Mononuclear cell (primary cell): ENCODE data around the gene EIF4A3. TPM values are rescaled to one million over a fixed set of nuclear protein-coding genes. Genes with fewer than 3 reads are reported as not detected.

ENCODE experiments used
- H3K27me3 ChIP-seq: 2 replicates; pipeline ENCODE4 v1.6.0; 2011; ENCODE audit warnings: low read length, control low read depth; ENCODE audit not compliant: insufficient read depth
- H3K4me1 ChIP-seq: 2 replicates; pipeline ENCODE4 v1.5.1; 2011; ENCODE audit warnings: mild to moderate bottlenecking, low read length, control low read depth; ENCODE audit not compliant: insufficient read depth
- H3K4me3 ChIP-seq: 2 replicates; pipeline ENCODE4 v1.5.1; 2011; ENCODE audit warnings: mild to moderate bottlenecking, low read length, moderate library complexity
- H3K9me3 ChIP-seq: 2 replicates; pipeline ENCODE4 v1.5.1; 2011; ENCODE audit warnings: low read depth, mild to moderate bottlenecking, control low read depth, low read length
- total RNA-seq: library from RNA; depleted of rRNA; stranded (reverse); fragments of >200 nt; gene quantifications from one replicate; pipeline ENCODE4 v1.2.3, GENCODE V29; 2012

The EIF4A3 gene
- total RNA-seq, 1 donor: 40.1 TPM

DNA sequence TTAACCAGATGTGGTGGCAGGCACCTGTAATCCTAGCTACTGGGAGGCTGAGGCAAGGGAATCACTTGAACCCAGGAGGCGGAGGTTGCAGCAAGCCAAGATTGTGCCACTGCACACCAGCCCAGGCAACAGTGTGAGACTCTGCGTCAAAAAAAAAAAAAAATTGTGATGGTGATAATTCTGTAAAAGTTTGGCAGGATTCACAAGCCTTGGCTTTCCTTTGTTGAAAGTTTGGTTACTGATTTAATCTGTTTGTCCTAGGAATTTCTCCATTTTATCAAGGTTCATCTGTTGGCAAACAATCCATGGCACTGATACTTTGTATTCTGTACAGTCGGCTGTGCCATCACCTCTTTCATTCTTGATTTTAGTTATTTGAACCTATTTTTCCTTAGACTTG lies 15.9 kb downstream of the EIF4A3 start:
- H3K9me3 ChIP-seq: no peaks in the 10 kb centered on the region
- no peaks in the 10 kb centered on the region for H3K27me3 ChIP-seq
- H3K4me1 ChIP-seq: no peaks in the 10 kb centered on the region
- no peak overlapping the region for H3K4me3 ChIP-seq

DNA sequence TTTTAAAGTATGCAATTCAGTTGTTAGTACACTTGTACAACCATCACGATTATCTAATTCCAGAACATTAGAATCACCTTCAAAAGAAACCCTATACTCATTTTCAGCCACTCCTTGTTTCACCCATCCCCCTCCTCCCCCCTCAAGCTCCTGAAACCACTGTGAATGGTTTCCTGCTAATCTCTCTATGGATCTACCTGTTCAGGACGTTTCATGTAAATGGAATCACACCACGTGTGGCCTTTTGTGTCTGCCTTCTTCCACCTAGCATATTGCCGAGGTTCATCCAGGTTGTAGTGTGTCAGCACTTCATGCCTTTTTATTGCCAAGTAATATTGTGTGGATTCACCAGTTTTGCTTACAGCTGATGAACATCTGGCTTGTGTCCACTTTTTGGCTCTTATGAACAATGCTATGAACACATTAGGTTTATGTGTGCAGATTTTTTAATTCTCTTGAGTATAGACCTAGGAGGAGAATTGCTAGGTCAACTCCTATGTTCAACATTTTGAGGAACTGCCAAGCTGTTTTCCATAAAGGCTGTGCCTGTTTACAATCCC lies 17.8 kb downstream of the EIF4A3 start:
- no peaks in the 10 kb centered on the region for H3K9me3 ChIP-seq
- no peak overlapping the region for H3K4me3 ChIP-seq
- H3K4me1 ChIP-seq: no peaks in the 10 kb centered on the region
- no peaks in the 10 kb centered on the region for H3K27me3 ChIP-seq

DNA sequence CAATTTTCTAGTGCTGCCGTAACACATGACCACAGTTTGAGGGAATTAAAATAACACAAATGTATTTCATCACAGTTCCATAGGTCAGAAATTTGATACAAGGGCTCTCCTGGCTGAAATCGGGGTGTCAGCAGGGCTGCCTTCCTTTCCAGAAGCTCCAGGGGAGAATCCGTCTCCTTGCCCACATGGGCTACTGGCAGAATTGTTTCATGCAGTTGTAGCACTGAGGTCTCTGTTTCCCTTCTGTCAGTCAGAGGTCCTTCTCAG lies 20.5 kb downstream of the EIF4A3 start:
- Histone ChIP-seq H3K9me3 (no peaks in the 10 kb centered on the region), H3K27me3 (no peaks in the 10 kb centered on the region), H3K4me3 (no peak overlapping the region), H3K4me1 (no peaks in the 10 kb centered on the region)

DNA sequence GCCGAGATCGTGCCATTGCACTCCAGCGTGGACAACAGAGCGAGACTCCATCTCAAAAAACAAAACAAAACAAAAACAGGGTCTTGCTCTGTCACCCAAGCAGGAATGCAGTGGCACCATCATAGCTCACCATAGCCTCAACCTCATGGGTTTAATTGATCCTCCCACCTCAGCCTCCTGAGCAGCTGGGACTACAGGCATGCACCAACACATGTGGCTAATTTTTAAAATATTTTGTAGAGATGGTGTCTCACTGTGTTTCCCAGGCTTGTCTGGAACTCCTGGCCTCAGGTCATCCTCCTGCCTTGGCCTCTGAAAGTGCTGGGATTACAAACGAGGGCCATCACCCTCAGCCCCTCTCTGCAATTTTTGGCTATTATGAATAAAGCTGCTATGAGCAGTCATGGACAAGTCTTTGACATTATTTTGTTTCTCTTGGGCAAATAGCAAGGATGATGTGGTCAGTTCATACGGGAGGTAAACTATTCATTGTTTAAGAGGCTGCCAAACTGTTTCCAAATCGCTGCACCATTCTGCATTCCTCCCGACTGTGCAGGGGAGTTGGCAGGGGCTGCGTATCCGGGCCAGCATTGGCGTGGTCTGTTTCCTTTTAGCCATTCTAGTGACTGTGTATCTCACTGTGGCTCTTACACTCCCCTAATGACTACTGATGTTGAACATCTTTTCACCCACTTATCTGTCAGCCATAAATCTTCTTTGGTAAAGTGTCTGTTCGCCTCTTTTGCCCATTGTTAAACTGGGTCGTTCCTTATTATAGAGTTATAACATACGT lies 21.1 kb downstream of the EIF4A3 start:
- Histone ChIP-seq H3K9me3 (no peaks in the 10 kb centered on the region), H3K4me1 (no peaks in the 10 kb centered on the region), H3K4me3 (no peak overlapping the region), H3K27me3 (no peaks in the 10 kb centered on the region)

DNA sequence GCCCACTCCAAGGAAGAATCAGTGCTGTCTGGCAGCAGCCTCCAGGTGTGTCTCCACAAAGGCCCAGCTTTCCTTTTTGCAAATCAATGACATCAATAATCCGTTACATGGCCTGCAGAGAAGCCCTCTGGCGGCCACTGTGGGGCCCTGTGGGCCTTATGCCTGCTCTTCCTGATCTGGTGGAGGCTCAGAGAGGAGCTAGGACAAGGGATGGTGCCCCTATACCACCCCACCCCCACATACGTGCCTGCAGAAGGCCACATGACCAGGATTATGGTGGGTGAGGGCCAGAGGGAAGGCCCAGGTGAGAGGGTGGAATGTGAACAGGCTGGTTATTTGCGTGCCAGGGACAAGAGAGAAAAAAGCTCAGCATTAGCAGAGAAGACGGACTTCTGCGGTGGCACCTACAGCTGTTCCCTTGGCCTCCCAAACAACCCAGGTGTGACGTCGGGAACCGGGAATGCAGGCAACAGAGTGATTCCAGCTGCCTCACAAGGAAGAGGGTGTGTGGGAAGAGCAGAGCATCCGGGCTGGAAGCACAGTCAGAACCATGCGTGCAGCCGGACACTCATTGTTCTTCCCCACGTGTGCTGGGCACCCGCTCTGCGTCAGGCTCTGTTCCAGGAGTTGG lies 22.5 kb downstream of the EIF4A3 start:
- no peaks in the 10 kb centered on the region for H3K27me3 ChIP-seq
- no peaks in the 10 kb centered on the region for H3K4me1 ChIP-seq
- H3K9me3 ChIP-seq: no peaks in the 10 kb centered on the region
- H3K4me3 ChIP-seq: no peak overlapping the region

DNA sequence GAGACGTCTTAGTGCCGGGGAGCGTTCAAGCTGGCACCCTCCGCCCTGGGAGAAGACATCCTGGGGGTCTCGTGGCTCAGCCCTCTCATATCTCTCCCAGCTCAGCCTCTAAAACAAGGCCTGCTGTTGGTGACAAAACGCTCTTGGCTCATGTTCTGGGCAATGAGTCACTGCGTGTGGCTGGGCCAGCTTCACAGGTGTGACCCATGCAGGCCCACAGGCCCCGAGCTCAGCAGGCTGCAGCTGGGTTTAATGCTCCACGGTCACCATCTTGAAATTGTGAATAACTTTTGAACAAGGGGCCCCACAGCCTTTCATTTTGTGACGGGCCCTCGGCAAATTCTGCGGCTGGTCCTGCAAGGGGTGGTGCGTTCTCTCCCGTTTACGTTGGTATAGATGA lies 23.1 kb downstream of the EIF4A3 start:
- H3K4me3 ChIP-seq: no peak overlapping the region
- H3K4me1 ChIP-seq: no peaks in the 10 kb centered on the region
- H3K27me3 ChIP-seq: no peaks in the 10 kb centered on the region
- H3K9me3 ChIP-seq: no peaks in the 10 kb centered on the region

DNA sequence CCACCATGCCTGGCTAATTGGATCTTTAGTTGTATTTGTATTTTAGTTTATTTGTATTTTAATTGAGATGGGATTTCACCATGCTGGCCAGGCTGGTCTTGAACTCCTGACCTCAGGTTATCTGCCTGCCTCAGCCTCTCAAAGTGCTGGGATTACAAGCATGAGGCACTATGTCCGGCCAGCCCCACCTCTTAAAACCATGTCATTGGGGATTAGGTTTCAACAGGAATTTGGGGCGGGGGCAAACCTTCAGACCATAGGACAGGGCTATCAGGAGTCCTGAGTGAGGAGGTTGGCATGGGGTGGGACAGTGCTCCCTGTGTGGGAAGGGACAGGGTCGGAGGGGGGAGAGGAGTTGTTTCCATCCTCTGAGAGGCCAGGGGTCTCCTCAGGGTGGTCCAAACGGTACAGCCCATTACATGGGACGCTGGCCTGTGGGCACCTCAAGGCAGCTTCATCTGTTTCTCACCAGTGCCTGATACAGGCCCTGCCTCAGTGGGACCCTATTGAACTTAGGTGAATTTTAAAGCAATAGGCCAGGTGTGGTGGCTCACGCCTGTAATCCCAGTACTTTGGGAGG lies 23.9 kb downstream of the EIF4A3 start:
- no peaks in the 10 kb centered on the region for H3K4me1 ChIP-seq

DNA sequence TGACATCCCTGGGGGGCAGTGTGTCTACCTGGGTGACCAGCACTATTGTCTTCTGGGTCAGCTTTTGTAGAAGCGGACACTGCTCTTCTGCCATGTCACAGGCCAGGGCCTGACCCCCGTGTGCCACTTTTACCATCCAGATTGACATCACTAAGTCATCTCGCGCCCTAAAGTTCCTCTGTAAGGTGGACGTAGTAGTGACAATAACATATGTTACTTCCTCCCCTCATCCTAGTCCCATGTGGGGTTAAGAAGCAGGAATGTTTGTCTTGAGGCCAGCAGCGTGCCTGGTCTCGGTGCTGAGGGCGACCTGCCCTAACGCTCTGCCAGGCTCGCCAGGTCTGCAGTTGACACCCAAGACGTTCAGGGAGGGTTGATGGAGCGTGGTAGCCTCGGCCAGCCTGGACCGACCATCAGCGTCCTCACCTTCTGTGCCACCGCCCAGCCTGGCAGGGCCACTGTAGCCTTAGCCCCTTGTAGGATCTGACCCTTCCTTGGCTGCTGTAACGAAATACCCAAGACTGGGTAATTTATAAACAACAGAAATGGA lies 24.8 kb downstream of the EIF4A3 start:
- no peak overlapping the region for H3K4me3 ChIP-seq
- H3K4me1 ChIP-seq: no peaks in the 10 kb centered on the region
- no peaks in the 10 kb centered on the region for H3K27me3 ChIP-seq
- H3K9me3 ChIP-seq: no peaks in the 10 kb centered on the region

More for the DNA sequence above, 23.9 kb downstream of the EIF4A3 start:
- no peaks in the 10 kb centered on the region for H3K27me3 ChIP-seq
- no peaks in the 10 kb centered on the region for H3K9me3 ChIP-seq
- no peak overlapping the region for H3K4me3 ChIP-seq

DNA sequence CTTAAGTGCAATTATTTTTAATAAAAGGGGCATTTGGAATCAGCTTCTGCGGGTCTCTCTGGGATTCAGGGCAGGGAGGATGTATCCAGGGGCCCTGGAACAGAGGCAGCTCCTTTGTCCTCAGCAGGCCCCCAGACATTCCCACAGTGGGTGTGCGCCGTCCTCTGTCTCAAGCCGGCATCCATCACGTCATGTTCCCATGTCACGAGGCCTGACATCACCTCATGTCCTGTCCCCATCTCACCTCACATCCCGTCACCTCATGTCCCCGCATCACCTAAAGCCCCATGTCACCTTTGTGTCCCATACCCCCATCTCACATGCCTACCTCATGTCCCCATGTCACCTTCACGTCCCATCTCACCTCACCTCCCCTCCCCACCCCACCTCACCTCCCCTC lies 27.1 kb downstream of the EIF4A3 start:
- Histone ChIP-seq H3K9me3 (no peaks in the 10 kb centered on the region), H3K27me3 (no peaks in the 10 kb centered on the region), H3K4me1 (no peaks in the 10 kb centered on the region), H3K4me3 (no peak overlapping the region)

DNA sequence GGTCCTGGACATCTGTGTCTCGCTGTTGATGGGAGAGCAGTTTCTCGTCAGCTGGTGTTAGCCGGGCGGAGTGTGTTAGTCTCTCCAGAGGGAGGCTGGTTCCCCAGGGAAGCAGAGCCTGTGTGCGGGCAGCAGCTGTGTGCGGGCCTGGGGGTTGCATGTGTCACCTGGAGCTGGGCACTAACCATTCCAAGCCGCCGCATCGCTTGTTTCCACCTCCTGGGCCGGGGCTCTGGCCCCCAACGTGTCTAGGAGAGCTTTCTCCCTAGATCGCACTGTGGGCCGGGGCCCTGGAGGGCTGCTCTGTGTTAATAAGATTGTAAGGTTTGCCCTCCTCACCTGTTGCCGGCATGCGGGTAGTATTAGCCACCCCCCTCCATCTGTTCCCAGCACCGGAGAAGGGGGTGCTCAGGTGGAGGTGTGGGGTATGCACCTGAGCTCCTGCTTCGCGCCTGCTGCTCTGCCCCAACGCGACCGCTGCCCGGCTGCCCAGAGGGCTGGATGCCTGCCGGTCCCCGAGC lies 27.6 kb downstream of the EIF4A3 start:
- Histone ChIP-seq H3K4me3 (no peak overlapping the region), H3K9me3 (no peaks in the 10 kb centered on the region), H3K27me3 (no peaks in the 10 kb centered on the region), H3K4me1 (no peaks in the 10 kb centered on the region)

DNA sequence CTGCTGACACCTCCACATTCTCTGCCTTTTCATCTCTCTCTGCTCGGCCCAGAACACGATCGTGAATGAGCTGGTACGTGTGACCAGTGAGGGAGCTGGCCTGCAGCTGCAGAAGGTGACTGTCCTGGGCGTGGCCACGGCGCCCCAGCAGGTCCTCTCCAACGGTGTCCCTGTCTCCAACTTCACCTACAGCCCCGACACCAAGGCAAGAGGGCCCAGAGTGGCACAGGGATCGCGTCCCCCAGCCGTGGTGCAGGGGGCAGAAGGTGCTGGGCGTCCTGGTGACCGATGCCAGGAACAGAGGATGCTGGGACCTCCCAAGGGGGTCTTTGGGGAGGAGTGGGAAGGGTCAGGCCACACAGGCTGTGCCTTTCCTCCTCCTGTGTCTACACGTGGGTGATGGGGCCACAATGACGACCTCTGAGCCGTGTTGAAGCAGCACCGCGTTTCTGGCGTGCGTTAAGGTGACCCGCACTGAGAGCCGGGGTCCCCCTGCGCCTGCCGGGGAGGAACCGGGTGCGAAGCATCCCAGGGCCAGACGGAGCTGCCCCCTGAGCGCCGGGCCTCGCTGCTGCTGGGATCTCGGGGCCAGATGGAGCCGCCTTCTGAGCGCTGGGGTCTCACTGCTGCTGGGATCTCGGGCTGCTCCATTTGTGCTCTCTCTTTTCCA lies 28.2 kb downstream of the EIF4A3 start:
- Histone ChIP-seq H3K27me3 (no peaks in the 10 kb centered on the region), H3K4me1 (no peaks in the 10 kb centered on the region), H3K4me3 (no peak overlapping the region), H3K9me3 (no peaks in the 10 kb centered on the region)

DNA sequence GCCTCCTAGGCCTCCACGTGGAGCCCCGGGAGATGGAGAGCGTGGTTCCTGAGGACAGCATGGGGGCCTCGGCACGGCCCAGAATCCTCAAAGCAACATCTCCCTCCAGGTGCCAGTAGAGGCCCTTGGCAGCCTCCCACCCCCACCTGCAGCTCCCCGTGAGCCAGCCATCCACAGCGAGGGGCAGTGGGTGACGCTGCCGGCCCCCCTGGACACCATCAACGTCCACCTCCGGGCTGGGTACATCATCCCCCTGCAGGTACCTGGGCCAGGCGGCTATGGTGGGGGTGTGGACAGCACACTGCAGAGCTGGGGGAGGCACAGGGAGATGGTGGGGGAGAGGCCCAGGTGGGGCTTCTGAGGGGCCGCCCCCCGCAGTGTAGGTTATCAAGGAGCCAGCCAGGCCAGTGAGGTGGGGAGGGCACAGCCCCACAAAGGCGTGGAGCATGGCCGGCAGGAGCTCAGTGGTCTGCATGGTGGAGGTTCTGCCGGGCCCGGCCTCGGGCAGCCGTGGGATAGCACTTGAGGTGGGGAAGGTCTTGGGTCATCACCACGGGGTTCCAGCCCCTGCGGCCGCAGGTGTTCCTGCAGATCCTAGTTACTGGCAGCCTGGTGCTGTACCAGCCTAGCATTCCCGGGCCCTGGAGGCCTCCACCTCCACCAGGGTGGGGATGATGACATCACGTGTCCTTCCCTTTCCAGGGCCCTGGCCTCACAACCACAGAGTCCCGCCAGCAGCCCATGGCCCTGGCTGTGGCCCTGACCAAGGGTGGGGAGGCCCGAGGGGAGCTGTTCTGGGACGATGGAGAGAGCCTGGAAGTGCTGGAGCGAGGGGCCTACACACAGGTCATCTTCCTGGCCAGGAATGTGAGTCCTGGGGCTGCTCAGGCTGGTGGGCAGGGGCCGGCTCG lies 29.2 kb downstream of the EIF4A3 start:
- Histone ChIP-seq H3K27me3 (no peaks in the 10 kb centered on the region), H3K4me3 (no peak overlapping the region), H3K9me3 (no peaks in the 10 kb centered on the region), H3K4me1 (no peaks in the 10 kb centered on the region)

DNA sequence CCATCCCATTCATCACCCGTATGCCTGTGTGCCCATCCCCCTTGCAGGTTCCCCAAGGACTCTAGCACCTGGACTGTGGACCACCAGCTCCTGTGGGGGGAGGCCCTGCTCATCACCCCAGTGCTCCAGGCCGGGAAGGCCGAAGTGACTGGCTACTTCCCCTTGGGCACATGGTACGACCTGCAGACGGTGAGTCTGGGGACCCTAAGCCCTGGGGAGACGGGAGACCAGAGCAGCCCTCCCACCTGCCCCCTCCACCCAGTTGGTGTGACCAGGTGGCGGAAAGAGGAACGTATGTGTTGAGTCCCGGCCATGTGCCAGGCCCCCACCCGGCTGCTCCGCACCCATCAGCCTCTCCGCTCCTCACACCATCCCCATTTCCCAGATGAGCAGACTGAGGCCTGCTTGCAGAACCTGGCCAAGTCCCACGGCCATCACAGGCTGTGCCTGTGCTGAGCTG lies 30.0 kb downstream of the EIF4A3 start:
- H3K9me3 ChIP-seq: no peaks in the 10 kb centered on the region

More for the DNA sequence above, 30.0 kb downstream of the EIF4A3 start:
- Histone ChIP-seq H3K27me3 (no peaks in the 10 kb centered on the region), H3K4me3 (no peak overlapping the region), H3K4me1 (no peaks in the 10 kb centered on the region)
